K562 (cell line): ENCODE measurements around the gene CFL1. TPM values are rescaled to one million over a fixed set of nuclear protein-coding genes. Genes with fewer than 3 reads are reported as not detected.

ENCODE experiments used
- FOXA1 ChIP-seq: fragments of 450-650 bp; IDR thresholded peaks from 2 replicates; pipeline ENCODE4 v1.6.1; 2016; ENCODE audit warnings: mild to moderate bottlenecking, borderline replicate concordance
- KLF1 ChIP-seq: fragments of 450-650 bp; IDR thresholded peaks from 2 replicates; pipeline ENCODE4 v1.6.1; 2016; ENCODE audit warnings: missing genetic modification characterization, missing compliant biosample characterization
- KLF6 ChIP-seq: fragments of 250-450 bp; sonication (Bioruptor Pico); IDR thresholded peaks from 2 replicates; pipeline ENCODE4 v1.4.0; 2020; ENCODE audit warnings: mild to moderate bottlenecking, moderate library complexity, borderline replicate concordance
- L3MBTL2 ChIP-seq: fragments of 450-650 bp; IDR thresholded peaks from 2 replicates; pipeline ENCODE4 v1.6.1; 2016; ENCODE audit warnings: mild to moderate bottlenecking, moderate library complexity
- MYNN ChIP-seq, 2 experiments: sonication (generic); formaldehyde crosslinking in 1 of 2; IDR thresholded peaks; 2 replicates each; pipeline versions ENCODE4 v1.5.0 to v1.6.1; 2016 to 2020; ENCODE audit warnings: antibody characterized with exemption in 1 of 2, missing genetic modification reagents in 1 of 2
- NONO ChIP-seq, 2 experiments: fragments of 200-400 bp in 1 of 2; fragments of 450-650 bp in 1 of 2; formaldehyde crosslinking in 1 of 2; IDR thresholded peaks; 2 replicates each; pipeline ENCODE4 v1.6.1; 2017; ENCODE audit warnings: low read depth in 2 of 2, mild to moderate bottlenecking in 2 of 2, moderate library complexity in 2 of 2, low read length in 1 of 2
- PCBP1 ChIP-seq: fragments of 200-400 bp; formaldehyde crosslinking; IDR thresholded peaks from 2 replicates; pipeline ENCODE4 v1.6.1; 2018; ENCODE audit warnings: mild to moderate bottlenecking, low read depth, low read length; ENCODE audit not compliant: poor library complexity, severe bottlenecking
- PTTG1 ChIP-seq: fragments of 450-650 bp; IDR thresholded peaks from 2 replicates; pipeline ENCODE4 v1.6.1; 2016; ENCODE audit warnings: low read depth, mild to moderate bottlenecking, missing genetic modification characterization, missing compliant biosample characterization
- TAF1 ChIP-seq: IDR thresholded peaks from 2 replicates; pipeline ENCODE4 v1.6.1; 2011; ENCODE audit warnings: mild to moderate bottlenecking, low read length, moderate library complexity; ENCODE audit not compliant: insufficient read depth, control insufficient read depth, severe bottlenecking; ENCODE audit errors: extremely low read depth
- TCF3 ChIP-seq: sonication (generic); formaldehyde crosslinking; IDR thresholded peaks from 2 replicates; pipeline ENCODE4 v1.4.0; 2020; ENCODE audit warnings: mild to moderate bottlenecking, missing genetic modification reagents
- TEAD1 ChIP-seq, 2 experiments: fragments of 450-650 bp in 1 of 2; sonication (generic) in 1 of 2; formaldehyde crosslinking; IDR thresholded peaks; 2 replicates each; pipeline versions ENCODE4 v1.4.0 to v1.8.0; 2020 to 2022; ENCODE audit warnings: mild to moderate bottlenecking in 2 of 2, missing genetic modification reagents in 1 of 2
- polyA plus RNA-seq, 8 experiments: library from polyadenylated mRNA; depleted of rRNA in 4 of 8; stranded (reverse) in 5 of 8; unstranded in 3 of 8; fragments of >200 nt; fragmentation: Nextera tagmentation in 2 of 8; fragmentation: Illumina TruSeq in 1 of 8; extraction: Ambion mirVana in 2 of 8; extraction: Trizol in 1 of 8; gene quantifications; 2 replicates each; pipeline versions ENCODE4 v1.2.1 to v1.2.3, GENCODE V29; 2011 to 2014; ENCODE audit warnings: inconsistent platforms in 1 of 8, missing spikeins in 1 of 8
- total RNA-seq, 7 experiments: library from RNA; depleted of rRNA in 6 of 7; stranded (reverse); fragments of >200 nt in 6 of 7; fragmentation: Illumina TruSeq in 2 of 7; extraction: Trizol in 2 of 7; gene quantifications; 2 replicates each; pipeline versions ENCODE4 v1.2.1 to v1.2.3, GENCODE V29; 2011 to 2021; ENCODE audit warnings: low replicate concordance in 1 of 7
- TF ChIP-seq, protein P1 (sequence below): fragments of 450-650 bp; IDR thresholded peaks from 2 replicates; pipeline ENCODE4 v1.6.1; 2018; ENCODE audit not compliant: partially characterized antibody
- TF ChIP-seq, protein P2 (sequence below): IDR thresholded peaks from 3 replicates; pipeline ENCODE4 v1.6.1; 2011; ENCODE audit warnings: borderline replicate concordance, mild to moderate bottlenecking; ENCODE audit not compliant: insufficient read length, insufficient read depth
- TF ChIP-seq, protein P3 (sequence below): fragments of 250-450 bp; sonication (Bioruptor Pico); IDR thresholded peaks from 2 replicates; pipeline ENCODE4 v1.5.0; 2020; ENCODE audit warnings: mild to moderate bottlenecking, borderline replicate concordance
- TF ChIP-seq, protein P4 (sequence below): fragments of 250-450 bp; sonication (Bioruptor Pico); IDR thresholded peaks from 2 replicates; pipeline ENCODE4 v1.5.0; 2021; ENCODE audit warnings: mild to moderate bottlenecking, borderline replicate concordance
- TF ChIP-seq, protein P5 (sequence below): fragments of 250-450 bp; sonication (Bioruptor Pico); IDR thresholded peaks from 2 replicates; pipeline ENCODE4 v1.8.0; 2021; ENCODE audit warnings: moderate library complexity, mild to moderate bottlenecking, inconsistent platforms

CFL1 gene
- total and polyA plus RNA-seq, 9 of the 15 experiments (the other 6 are each of a cell fraction or from before 2014, with no cell fraction given): 105 to 1,101 (median 859) TPM

DNA sequence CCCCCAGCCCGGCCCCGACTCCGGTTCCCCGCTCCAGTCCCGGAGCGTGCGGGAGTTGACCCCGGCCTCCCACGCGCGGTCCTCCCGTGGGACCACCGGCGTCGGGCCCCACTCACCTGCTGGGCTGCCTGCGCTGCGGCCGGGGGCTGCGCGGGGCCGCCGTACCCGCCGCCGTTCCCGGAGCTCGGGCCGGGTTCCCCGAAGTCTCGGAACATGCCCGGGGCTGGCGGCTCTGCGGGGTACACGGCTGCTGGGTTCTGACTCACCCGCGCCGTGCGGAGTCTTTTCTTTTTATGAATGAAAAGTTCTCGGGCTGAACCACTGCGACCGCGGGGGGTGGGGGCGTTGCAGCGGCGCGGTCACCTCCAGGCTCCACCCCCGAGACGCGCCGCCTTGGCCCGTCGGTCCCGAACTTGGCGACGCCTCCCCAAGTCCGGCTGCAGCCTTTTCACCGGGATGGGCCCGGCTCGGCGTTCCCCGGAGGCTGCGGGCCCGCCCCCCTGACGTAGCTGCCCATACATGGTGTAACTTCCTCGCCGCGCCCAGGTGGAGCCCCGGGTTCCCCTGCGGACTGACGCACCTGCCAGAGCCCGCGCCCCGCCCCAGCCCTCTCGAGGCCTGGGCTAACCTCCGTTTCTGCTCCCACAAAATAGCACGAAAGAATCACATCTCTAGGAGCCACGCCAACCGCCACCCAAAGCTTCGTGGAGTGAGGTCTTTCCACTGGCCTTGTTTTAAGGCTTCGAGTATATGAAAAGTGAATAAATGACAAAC, 42.3 kb upstream of the CFL1 start, which contains the start of gene FOSL1 (continued):
- TF ChIP-seq, protein P1, sequence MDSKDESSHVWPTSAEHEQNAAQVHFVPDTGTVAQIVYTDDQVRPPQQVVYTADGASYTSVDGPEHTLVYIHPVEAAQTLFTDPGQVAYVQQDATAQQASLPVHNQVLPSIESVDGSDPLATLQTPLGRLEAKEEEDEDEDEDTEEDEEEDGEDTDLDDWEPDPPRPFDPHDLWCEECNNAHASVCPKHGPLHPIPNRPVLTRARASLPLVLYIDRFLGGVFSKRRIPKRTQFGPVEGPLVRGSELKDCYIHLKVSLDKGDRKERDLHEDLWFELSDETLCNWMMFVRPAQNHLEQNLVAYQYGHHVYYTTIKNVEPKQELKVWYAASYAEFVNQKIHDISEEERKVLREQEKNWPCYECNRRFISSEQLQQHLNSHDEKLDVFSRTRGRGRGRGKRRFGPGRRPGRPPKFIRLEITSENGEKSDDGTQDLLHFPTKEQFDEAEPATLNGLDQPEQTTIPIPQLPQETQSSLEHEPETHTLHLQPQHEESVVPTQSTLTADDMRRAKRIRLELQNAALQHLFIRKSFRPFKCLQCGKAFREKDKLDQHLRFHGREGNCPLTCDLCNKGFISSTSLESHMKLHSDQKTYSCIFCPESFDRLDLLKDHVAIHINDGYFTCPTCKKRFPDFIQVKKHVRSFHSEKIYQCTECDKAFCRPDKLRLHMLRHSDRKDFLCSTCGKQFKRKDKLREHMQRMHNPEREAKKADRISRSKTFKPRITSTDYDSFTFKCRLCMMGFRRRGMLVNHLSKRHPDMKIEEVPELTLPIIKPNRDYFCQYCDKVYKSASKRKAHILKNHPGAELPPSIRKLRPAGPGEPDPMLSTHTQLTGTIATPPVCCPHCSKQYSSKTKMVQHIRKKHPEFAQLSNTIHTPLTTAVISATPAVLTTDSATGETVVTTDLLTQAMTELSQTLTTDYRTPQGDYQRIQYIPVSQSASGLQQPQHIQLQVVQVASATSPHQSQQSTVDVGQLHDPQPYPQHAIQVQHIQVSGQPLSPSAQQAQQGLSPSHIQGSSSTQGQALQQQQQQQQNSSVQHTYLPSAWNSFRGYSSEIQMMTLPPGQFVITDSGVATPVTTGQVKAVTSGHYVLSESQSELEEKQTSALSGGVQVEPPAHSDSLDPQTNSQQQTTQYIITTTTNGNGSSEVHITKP: peak; percentile 99
- TF ChIP-seq, protein P2, sequence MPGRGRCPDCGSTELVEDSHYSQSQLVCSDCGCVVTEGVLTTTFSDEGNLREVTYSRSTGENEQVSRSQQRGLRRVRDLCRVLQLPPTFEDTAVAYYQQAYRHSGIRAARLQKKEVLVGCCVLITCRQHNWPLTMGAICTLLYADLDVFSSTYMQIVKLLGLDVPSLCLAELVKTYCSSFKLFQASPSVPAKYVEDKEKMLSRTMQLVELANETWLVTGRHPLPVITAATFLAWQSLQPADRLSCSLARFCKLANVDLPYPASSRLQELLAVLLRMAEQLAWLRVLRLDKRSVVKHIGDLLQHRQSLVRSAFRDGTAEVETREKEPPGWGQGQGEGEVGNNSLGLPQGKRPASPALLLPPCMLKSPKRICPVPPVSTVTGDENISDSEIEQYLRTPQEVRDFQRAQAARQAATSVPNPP: no peak
- TF ChIP-seq TCF3 (CRISPR knock-in tag): 0 out of 2 replicates have a peak, but pooled peaks have one; percentile 16
- TF ChIP-seq, protein P3, sequence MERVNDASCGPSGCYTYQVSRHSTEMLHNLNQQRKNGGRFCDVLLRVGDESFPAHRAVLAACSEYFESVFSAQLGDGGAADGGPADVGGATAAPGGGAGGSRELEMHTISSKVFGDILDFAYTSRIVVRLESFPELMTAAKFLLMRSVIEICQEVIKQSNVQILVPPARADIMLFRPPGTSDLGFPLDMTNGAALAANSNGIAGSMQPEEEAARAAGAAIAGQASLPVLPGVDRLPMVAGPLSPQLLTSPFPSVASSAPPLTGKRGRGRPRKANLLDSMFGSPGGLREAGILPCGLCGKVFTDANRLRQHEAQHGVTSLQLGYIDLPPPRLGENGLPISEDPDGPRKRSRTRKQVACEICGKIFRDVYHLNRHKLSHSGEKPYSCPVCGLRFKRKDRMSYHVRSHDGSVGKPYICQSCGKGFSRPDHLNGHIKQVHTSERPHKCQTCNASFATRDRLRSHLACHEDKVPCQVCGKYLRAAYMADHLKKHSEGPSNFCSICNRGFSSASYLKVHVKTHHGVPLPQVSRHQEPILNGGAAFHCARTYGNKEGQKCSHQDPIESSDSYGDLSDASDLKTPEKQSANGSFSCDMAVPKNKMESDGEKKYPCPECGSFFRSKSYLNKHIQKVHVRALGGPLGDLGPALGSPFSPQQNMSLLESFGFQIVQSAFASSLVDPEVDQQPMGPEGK (CRISPR knock-in tag): no peak
- 0 out of 2 replicates have a peak, but pooled peaks have one; percentile 23 for TF ChIP-seq MYNN (IDR thresholded peaks at IDR 0.05)
- TF ChIP-seq MYNN (CRISPR knock-in tag; IDR thresholded peaks at IDR 0.05): no peak
- TF ChIP-seq L3MBTL2: peak; percentile 87
- no peak for TF ChIP-seq FOXA1
- peak; percentile 74 for TF ChIP-seq PCBP1
- TF ChIP-seq NONO (IDR thresholded peaks at IDR 0.05; ENCODE audit: low read depth in 2 of 2, low read length in 1 of 2): peak; percentile 97 to 99
- peak; percentile 56; the same call in 1 of the 2 replicates for TF ChIP-seq KLF1 (tag)
- peak in 1 of 2 experiments; percentile 86; a peak in 1 of 4 replicates for TF ChIP-seq TEAD1 (CRISPR knock-in tag; IDR thresholded peaks at IDR 0.05)
- no peak for TF ChIP-seq PTTG1
- TF ChIP-seq KLF6 (CRISPR knock-in tag): no peak
- TF ChIP-seq, protein P4, sequence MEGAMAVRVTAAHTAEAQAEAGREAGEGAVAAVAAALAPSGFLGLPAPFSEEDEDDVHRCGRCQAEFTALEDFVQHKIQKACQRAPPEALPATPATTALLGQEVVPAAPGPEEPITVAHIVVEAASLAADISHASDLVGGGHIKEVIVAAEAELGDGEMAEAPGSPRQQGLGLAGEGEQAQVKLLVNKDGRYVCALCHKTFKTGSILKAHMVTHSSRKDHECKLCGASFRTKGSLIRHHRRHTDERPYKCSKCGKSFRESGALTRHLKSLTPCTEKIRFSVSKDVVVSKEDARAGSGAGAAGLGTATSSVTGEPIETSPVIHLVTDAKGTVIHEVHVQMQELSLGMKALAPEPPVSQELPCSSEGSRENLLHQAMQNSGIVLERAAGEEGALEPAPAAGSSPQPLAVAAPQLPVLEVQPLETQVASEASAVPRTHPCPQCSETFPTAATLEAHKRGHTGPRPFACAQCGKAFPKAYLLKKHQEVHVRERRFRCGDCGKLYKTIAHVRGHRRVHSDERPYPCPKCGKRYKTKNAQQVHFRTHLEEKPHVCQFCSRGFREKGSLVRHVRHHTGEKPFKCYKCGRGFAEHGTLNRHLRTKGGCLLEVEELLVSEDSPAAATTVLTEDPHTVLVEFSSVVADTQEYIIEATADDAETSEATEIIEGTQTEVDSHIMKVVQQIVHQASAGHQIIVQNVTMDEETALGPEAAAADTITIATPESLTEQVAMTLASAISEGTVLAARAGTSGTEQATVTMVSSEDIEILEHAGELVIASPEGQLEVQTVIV (CRISPR knock-in tag): no peak
- TF ChIP-seq, protein P5, sequence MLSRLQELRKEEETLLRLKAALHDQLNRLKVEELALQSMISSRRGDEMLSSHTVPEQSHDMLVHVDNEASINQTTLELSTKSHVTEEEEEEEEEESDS: no peak
- TF ChIP-seq TAF1: peak; percentile 98
